Stimulated activated CD4-positive, alpha-beta T cell treated with anti-CD3 and anti-CD28 coated beads, Interleukin-1b, Interleukin-23, amount 100 ng/mL, for 24 hours (primary cell): ENCODE measurements around the gene KRTAP1-3.
"Not testable (repeated sequence)": the region's sequence is repeated elsewhere in the genome, so short reads cannot be mapped to it uniquely, and the experiment has no call there.

Experiments
- DNase-seq, 4 experiments: peaks; one replicate each; pipeline ENCODE4 v3.0.0-alpha.2; 2020; ENCODE audit warnings: low read depth in 4 of 4, low spot score in 1 of 4

The KRTAP1-3 gene

GRCh38 chr17:41054556-41054955, 19.9 kb upstream of the KRTAP1-3 start:
- not testable (repeated sequence) for DNase-seq

- DNase-seq, result no peak
These were observed 19.4 kb upstream of the KRTAP1-3 start for GRCh38 chr17:41054025-41054424.

GRCh38 chr17:41052566-41052965, 17.9 kb upstream of the KRTAP1-3 start:
- DNase-seq, result no peak

GRCh38 chr17:41049110-41049509, 14.4 kb upstream of the KRTAP1-3 start:
- no peak for DNase-seq

- DNase-seq, result no peak
These were observed 13.8 kb upstream of the KRTAP1-3 start for GRCh38 chr17:41048441-41048840.

GRCh38 chr17:41046735-41047465, 12.2 kb upstream of the KRTAP1-3 start, which contains the start of gene KRTAP2-1:
Gene KRTAP2-1, minus strand, starts transcription at chr17:41047316. Its CDS starts 49 bp downstream, at chr17:41047267.
- DNase-seq, result not testable (repeated sequence)

- no peak for DNase-seq
These were observed 8.3 kb upstream of the KRTAP1-3 start for GRCh38 chr17:41042953-41043352.

- not testable (repeated sequence) for DNase-seq
These were observed 6.3 kb upstream of the KRTAP1-3 start, which contains the start of gene KRTAP1-1 for GRCh38 chr17:41040783-41041571. Gene KRTAP1-1, minus strand, starts transcription at chr17:41041450. Its CDS starts 53 bp downstream, at chr17:41041397.

GRCh38 chr17:41037853-41038350, 3.2 kb upstream of the KRTAP1-3 start:
- DNase-seq, result no peak

- no peak for DNase-seq
These were observed 4.9 kb downstream of the KRTAP1-3 start, which contains the start of gene KRTAP1-4 for GRCh38 chr17:41029633-41030245. Gene KRTAP1-4, minus strand, starts transcription at chr17:41030195. Its CDS starts 117 bp downstream, at chr17:41030078.

GRCh38 chr17:41026715-41027471, 7.8 kb downstream of the KRTAP1-3 start, which contains the start of gene KRTAP1-5:
Gene KRTAP1-5, minus strand, starts transcription at chr17:41027208. Its CDS starts 53 bp downstream, at chr17:41027155.
- DNase-seq, result no peak

- DNase-seq, result no peak
These were observed 10.0 kb downstream of the KRTAP1-3 start for GRCh38 chr17:41024697-41025096.

GRCh38 chr17:41020336-41020735, 14.3 kb downstream of the KRTAP1-3 start:
- DNase-seq, result no peak

- no peak for DNase-seq
These were observed 15.3 kb downstream of the KRTAP1-3 start for GRCh38 chr17:41019415-41019814.

- no peak for DNase-seq
These were observed 16.1 kb downstream of the KRTAP1-3 start for GRCh38 chr17:41018541-41018940.

GRCh38 chr17:41016578-41017215, 18.0 kb downstream of the KRTAP1-3 start:
- no peak for DNase-seq

GRCh38 chr17:41015454-41015853, 19.2 kb downstream of the KRTAP1-3 start:
- no peak for DNase-seq

GRCh38 chr17:41013606-41014005, 21.1 kb downstream of the KRTAP1-3 start:
- DNase-seq, result no peak

GRCh38 chr17:41013181-41013580, 21.5 kb downstream of the KRTAP1-3 start:
- no peak for DNase-seq
